GM12874 (cell line): ENCODE measurements around the gene RAE1.

ENCODE experiments used
- TF ChIP-seq, protein P1 (sequence below): IDR thresholded peaks from 2 replicates; pipeline ENCODE4 v1.5.1; 2011; ENCODE audit warnings: low read depth, mild to moderate bottlenecking, control low read depth, low read length, moderate library complexity; ENCODE audit not compliant: insufficient read depth

The RAE1 gene

DNA sequence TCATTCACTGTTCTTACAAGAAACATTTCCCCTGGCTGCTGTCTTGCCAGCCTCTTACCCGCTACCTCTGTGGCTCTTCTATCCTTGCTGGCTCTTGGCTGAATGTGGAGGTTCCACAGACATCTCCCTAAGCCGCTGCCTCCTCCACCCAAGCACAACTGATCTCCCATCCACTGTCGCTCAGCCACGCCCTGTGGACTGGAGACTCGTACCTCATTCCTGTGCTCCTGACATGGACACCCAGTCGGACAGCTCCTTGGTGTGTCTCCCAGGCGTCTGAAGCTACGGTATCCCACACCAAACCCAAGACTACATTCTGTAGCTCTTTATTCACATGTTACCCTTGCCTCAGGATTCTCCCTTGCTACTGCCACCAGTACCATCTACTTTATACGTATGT lies 19.3 kb downstream of the RAE1 start:
- TF ChIP-seq, protein P1, sequence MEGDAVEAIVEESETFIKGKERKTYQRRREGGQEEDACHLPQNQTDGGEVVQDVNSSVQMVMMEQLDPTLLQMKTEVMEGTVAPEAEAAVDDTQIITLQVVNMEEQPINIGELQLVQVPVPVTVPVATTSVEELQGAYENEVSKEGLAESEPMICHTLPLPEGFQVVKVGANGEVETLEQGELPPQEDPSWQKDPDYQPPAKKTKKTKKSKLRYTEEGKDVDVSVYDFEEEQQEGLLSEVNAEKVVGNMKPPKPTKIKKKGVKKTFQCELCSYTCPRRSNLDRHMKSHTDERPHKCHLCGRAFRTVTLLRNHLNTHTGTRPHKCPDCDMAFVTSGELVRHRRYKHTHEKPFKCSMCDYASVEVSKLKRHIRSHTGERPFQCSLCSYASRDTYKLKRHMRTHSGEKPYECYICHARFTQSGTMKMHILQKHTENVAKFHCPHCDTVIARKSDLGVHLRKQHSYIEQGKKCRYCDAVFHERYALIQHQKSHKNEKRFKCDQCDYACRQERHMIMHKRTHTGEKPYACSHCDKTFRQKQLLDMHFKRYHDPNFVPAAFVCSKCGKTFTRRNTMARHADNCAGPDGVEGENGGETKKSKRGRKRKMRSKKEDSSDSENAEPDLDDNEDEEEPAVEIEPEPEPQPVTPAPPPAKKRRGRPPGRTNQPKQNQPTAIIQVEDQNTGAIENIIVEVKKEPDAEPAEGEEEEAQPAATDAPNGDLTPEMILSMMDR, result no peak

DNA sequence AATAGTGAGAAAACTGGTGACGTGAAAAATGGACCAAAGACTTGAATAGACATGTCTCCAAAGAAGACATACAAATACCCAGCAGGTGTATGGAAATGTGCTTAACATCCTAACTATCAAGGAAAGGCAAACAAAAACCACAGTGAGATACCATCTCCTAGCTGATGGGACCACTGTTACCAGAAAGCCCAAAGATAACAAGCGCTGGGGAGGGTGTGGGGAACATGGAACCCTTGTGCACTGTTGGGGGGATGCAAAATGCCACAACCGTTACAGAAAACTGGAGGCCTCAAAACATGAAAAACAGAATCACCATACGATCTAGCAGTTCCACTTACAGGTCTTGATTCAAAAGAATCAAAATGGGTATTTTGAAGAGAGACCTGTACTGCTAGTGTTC lies 20.3 kb downstream of the RAE1 start:
- TF ChIP-seq, protein P1, result no peak

DNA sequence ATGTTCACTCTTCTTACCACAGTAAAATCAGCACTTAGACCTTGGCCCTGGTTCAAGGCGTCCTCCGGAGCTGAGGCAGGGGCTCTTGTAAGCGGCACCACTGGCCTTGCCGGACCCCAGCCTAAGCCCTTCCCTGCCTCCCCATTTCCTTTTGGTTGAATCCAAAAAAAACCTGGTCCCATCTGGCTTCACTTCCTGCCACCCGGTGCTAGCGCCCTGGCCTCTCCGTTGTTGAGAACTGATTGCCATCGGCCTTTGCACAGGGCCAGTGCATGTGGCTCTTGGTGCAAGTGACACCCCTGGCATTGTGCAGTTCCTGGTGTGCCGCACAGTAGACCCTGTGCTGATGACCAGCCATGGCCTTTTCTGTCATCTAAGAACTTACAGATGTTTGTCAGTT lies 21.1 kb downstream of the RAE1 start:
- TF ChIP-seq, protein P1, result no peak

DNA sequence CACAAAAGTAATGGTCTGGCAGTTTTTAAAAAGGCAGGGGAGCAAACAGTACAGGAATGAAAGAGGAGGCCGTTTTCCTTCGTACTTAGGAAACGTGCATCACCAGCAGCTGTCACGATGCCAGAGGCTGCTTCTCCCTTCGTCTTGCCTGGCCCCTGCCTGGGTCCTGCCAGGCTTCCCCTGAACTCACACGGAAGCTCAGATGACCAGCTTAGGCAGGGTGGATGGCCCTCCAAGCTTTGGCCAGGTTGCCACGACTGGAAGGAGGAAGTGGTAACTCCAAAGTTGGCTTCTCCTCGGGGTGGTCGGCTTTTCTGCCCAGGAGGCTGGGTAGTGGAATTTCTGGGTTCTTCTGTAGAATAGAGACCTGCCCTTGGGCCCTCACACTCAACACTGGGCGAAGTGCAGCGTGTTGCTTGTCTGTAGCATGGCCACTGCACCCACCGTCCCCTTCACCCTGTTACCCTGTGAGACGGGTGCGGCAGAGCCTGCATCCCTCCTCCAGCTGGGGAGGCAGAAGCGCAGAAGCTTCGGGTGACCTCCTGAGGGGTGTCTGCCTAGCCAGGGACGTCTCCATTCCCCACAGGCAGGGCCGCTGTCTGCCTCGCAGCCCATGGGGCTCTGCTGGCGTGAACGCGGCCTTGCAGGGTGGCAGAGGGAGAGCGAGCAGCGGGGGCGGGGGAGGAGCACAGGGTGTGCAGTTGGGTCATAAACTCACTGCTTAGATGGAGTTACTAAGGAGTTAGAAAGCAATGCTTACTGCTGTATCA lies 21.7 kb downstream of the RAE1 start:
- TF ChIP-seq, protein P1, result no peak

DNA sequence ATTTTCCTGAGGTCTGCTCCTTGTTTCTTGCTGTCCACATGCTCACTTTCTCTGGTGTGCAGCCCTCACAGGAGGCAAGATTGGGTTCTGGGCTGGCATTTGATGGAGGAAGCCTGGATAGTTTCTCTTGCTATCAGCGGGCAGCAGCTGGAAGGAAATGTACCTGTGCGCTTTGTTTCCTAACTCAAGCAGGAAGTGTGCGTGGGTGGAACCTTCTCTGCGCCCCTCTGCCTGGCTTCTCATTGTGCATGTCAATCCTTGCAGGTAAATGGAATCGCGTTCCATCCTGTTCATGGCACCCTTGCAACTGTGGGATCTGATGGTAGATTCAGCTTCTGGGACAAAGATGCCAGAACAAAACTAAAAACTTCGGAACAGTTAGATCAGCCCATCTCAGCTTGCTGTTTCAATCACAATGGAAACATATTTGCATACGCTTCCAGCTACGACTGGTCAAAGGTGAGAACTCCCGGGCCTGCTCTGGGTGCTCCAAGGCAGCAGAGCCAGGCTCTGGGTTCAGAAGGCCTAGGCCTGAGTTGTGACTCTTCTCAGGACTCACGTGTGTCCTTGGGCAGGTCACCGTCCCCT lies 23.4 kb downstream of the RAE1 start:
- TF ChIP-seq, protein P1, result no peak

DNA sequence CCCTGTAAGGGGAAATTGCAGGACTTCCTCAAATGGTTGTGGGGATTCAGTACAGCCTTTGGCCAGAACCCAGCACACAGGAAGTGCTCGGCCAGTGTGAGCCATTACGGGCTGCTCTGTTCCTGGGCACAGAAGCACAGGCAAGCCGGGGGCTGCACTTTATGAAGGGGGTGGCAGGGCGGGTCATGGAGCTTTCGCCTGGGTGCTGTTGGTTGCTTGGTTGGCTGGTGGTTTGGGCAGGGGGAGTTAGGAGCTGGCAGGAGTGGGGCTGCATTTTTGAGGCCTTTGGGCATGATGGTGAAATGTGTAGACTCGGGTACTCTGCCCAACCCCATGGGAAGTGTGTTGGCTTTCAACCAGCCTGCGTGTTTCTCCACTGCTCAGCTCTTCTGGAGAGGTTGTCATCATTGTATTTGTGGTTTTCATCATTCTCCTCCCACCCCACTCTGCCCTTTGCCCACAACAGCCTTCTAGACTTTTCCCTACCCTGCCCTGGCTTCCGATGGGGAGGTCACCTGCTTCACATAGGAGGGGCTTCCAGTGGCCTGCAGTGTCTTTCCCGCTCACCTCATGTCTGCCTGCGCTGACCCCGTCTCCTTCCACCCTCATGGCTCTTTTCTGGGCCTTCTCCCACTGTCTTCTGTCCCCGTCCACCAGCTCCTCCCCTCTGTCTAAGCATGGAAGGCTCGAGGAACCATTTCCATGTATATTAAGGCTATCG lies 24.0 kb downstream of the RAE1 start:
- TF ChIP-seq, protein P1, result no peak

DNA sequence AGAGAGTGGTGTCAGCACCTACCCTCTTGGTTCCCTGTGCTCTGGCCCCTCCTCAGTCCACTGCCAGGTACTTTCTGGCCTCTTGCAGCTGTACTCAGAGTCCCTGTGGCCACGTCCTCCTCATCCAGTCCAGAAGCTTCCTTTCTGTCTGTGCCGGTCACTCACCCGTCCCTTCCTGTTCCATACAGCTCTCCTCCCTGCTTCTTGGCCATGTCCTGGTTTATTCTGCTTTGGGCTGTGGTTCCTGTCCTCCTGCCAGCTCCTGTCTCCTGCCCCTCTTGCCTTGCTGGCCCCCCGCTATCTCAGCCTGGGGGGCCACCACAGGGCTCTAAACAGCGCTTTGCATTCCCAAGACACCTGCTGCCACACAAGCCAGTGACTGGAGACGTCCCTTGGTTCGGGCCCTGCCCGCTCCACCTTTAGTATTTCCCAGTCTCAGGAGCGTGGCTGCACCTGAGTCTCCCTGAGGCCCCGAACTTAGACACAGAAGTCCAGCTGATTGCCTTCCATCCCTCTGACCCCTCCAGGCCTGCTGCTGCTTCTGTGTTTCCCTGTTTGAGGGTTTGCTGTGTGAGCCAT lies 24.7 kb downstream of the RAE1 start:
- TF ChIP-seq, protein P1, result no peak
